HG02943 (cell line): ENCODE data around the gene MGAT3.
"Not testable (repeated sequence)": the region's sequence is repeated elsewhere in the genome, so short reads cannot be mapped to it uniquely, and the experiment has no call there.

Experiments
- ATAC-seq: cut with Tn5 transposase; IDR thresholded peaks from one replicate; pipeline ENCODE4 v1.9.1; 2021; ENCODE audit warnings: mild to moderate bottlenecking, low read depth, moderate library complexity; ENCODE audit not compliant: unreplicated experiment

The MGAT3 gene

GRCh38 chr22:39508393-39508792 lies 51.6 kb downstream of the MGAT3 start:
- ATAC-seq: no peak

DNA sequence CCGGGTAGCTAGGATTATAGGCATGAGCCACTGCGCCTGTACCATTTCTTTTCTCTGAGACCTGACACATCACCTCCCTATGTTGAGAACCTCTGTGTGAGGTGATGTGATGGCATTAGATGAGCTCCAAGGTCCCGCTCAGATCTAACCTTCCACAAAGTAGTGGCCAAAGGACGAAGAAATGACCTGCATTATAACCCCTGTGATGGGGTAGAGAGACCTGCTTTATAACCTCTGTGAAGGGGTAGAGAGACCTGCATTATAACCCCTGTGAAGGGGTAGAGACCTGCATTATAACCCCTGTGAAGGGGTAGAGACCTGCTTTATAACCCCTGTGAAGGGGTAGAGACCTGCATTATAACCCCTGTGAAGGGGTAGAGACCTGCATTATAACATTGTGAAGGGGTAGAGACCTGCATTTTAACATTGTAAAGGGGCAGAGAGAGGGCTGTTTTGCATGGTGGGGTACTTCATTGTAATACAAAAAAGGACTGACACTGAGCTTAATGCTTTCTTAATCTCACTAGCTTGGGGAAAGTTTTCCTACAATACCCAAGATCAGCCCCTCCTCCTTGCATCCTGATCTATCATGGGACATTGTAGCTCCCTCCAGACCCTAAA lies 53.8 kb downstream of the MGAT3 start:
- ATAC-seq: no peak

DNA sequence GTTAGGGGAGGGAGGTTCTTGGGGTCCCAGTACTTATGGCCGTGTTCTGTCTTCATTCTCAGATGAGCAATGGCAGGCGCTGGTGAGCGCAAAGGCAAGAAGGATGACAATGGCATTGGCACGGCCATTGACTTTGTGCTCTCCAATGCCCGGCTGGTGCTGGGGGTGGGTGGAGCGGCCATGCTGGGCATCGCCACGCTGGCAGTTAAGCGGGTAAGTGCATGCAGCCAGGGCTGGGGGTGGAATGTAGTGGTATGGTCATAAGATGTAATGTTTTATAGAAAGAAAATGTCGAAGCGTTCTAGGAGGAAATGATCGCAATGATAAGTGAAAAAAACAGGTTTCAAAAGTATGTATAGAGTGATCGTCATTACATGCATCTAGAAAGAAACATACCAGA lies 54.4 kb downstream of the MGAT3 start:
- no peak for ATAC-seq

DNA sequence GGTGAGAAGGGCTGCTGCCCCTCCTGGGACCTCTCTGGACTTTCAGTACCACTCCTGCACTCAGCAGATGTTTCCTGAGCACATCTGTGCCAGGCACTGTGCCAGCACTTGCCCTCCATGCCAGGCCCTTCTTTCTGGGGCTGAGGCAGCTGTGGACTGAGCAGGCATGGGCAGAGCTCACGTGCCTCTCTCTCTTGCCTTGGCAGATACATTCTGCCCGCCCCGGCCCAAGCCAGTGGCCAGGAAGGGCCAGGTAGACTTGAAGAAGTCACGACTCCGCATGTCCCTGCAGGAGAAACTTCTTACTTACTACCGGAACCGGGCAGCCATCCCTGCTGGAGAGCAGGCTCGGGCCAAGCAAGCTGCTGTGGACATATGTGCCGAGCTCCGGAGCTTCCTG lies 55.2 kb downstream of the MGAT3 start:
- ATAC-seq: no peak

DNA sequence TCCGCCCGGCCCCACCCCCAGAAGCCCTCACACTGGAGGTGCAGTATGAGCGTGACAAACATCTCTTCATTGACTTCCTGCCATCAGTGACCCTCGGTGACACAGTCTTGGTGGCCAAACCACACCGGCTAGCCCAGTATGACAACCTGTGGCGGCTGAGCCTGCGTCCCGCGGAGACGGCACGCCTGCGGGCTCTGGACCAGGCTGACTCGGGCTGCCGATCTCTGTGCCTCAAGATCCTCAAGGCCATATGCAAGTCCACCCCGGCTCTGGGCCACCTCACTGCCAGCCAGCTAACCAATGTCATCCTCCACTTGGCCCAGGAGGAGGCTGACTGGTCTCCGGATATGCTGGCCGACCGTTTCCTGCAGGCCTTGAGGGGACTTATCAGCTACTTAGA lies 57.0 kb downstream of the MGAT3 start:
- ATAC-seq: no peak

DNA sequence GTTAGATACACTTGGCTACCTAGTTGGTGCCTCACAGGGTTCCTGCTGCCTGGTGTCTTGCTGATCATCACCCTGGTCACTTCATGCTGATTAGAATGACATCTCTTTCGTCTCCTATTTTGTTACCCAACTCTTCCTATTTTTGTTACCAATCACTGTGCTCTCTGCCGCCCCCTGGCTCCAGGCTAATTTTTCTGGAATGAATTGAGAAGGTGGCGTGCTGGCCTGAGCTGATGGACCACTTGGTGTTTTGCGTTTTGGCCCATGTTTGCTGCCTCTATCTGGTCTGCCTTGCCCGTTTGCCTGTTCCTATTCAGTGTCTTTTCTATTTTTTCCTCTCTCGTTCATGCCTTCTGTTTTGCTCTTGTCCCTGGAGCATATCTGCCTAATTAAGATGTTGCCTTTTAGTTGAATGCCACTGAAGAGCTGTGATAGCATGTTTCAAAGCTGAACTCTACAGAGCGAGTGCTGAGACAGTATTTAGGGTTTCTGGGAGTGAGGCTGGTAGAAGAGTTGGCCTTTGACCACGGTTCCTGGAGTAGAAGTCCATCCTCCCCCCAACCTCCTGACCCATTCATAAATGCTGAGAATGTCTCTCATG lies 57.7 kb downstream of the MGAT3 start:
- no peak for ATAC-seq

DNA sequence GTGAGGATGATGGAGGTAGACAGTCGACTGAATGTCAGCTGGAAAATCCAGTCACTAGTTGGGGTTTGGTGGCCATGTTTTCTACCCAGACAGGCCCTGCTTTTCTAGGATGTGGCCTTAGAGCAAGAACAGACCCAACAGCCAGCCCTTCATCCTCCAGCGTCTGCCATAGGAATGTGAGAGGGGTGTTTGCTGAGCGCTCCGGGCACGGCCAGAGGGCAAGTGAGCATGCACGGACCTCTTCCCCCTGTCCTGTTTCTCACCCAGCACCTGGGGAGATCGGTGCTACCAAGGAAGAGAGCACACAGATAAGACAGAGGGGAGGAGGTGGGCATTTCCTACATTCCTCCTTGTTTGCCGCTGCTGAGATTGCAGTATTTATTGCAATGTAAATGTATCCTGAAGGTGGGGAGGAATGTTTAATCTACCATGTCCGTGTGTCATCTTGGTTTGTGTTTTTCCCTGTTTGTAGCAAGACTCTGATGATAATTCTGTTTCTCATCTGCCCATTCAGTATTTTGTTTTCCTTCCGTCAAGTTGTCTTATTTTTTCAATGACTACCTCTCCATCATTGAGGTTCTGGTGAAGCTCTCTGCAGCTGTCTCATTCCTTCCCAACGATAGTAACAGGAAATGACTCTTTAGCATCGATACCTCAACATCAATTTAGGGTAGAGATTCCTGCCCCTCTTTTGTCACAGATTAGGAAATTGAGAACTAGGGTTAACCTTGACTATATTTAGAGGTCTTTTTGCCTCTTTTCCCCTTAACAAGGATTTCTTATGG lies 58.6 kb downstream of the MGAT3 start:
- ATAC-seq: no peak

- ATAC-seq: no peak
Observed at GRCh38 chr22:39517470-39517869, 60.7 kb downstream of the MGAT3 start.

GRCh38 chr22:39518144-39518786 lies 61.5 kb downstream of the MGAT3 start:
- no peak for ATAC-seq

GRCh38 chr22:39518996-39519680 lies 62.3 kb downstream of the MGAT3 start:
- ATAC-seq: no peak

DNA sequence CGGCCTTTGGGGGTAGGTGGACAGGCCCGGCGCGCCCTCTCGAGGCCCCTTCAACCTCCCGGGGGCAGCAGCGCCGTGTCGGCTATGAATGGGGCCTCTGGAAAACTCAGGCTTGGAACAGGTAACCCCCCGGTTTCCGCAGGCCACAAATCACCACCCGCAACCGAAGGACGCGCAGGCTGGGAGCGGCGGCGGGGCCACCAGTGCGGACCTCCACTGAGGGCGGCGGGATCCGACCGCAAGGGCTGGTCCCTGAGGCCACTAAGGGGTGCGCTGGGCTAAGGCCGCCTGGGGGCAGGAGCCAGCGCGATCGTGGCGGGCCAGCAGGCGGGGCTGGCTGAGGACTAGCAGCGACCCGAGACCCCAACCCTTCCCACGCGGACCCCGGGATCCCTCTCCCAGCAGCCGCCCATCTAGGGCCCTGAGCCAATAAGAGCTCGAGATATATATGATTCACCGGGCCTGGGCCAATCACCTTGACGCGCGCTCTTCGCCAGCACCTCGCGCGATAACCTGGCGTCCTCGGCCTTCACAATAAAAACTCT lies 62.9 kb downstream of the MGAT3 start:
- ATAC-seq: peak; percentile 80

GRCh38 chr22:39520226-39521105 lies 63.7 kb downstream of the MGAT3 start, which contains the start of gene ATF4:
Gene ATF4, plus strand, starts transcription at chr22:39520562. Its CDS starts 884 bp downstream, at chr22:39521446.
- ATAC-seq: peak; percentile 46

GRCh38 chr22:39521106-39521885 lies 64.5 kb downstream of the MGAT3 start:
- not testable (repeated sequence) for ATAC-seq

DNA sequence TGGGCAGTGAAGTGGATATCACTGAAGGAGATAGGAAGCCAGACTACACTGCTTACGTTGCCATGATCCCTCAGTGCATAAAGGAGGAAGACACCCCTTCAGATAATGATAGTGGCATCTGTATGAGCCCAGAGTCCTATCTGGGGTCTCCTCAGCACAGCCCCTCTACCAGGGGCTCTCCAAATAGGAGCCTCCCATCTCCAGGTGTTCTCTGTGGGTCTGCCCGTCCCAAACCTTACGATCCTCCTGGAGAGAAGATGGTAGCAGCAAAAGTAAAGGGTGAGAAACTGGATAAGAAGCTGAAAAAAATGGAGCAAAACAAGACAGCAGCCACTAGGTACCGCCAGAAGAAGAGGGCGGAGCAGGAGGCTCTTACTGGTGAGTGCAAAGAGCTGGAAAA lies 65.3 kb downstream of the MGAT3 start:
- ATAC-seq: not testable (repeated sequence)

GRCh38 chr22:39522567-39523300 lies 65.9 kb downstream of the MGAT3 start:
- no peak for ATAC-seq

- no peak for ATAC-seq
Observed at GRCh38 chr22:39524089-39524752, 67.4 kb downstream of the MGAT3 start.
